ENCODE data around the gene WDR82. TPM values are rescaled to one million over a fixed set of nuclear protein-coding genes. Genes with fewer than 3 reads are reported as not detected.

The WDR82 gene
- total and polyA plus RNA-seq, 2 of the 8 experiments (the other 6 are each of a cell fraction or from before 2014, with no cell fraction given), result 33.5 to 82.7 TPM

DNA sequence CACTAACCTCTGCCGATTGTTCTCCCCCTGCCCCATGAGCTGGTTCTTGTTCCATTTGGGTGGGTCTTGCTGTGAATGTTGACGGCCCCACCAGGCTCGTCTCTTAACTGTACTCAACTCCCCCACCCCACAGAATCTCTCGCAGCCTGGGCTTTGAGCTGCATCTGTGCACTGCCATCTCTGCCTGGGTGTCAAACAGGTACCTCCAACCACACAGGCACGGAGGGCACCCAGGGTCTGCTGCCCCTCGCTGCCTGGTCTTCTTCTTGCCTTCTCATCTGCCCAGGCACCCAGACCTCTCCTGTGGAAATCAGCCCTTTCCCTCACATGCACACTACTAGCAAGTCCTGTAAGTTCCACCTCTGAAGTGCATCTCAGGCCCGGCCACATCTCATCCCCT is 63.1 kb downstream of the WDR82 start (continued):
- no peak for TF ChIP-seq SP4 (IDR thresholded peaks at IDR 0.05; ENCODE audit: low read length)
- TF ChIP-seq, protein P1, sequence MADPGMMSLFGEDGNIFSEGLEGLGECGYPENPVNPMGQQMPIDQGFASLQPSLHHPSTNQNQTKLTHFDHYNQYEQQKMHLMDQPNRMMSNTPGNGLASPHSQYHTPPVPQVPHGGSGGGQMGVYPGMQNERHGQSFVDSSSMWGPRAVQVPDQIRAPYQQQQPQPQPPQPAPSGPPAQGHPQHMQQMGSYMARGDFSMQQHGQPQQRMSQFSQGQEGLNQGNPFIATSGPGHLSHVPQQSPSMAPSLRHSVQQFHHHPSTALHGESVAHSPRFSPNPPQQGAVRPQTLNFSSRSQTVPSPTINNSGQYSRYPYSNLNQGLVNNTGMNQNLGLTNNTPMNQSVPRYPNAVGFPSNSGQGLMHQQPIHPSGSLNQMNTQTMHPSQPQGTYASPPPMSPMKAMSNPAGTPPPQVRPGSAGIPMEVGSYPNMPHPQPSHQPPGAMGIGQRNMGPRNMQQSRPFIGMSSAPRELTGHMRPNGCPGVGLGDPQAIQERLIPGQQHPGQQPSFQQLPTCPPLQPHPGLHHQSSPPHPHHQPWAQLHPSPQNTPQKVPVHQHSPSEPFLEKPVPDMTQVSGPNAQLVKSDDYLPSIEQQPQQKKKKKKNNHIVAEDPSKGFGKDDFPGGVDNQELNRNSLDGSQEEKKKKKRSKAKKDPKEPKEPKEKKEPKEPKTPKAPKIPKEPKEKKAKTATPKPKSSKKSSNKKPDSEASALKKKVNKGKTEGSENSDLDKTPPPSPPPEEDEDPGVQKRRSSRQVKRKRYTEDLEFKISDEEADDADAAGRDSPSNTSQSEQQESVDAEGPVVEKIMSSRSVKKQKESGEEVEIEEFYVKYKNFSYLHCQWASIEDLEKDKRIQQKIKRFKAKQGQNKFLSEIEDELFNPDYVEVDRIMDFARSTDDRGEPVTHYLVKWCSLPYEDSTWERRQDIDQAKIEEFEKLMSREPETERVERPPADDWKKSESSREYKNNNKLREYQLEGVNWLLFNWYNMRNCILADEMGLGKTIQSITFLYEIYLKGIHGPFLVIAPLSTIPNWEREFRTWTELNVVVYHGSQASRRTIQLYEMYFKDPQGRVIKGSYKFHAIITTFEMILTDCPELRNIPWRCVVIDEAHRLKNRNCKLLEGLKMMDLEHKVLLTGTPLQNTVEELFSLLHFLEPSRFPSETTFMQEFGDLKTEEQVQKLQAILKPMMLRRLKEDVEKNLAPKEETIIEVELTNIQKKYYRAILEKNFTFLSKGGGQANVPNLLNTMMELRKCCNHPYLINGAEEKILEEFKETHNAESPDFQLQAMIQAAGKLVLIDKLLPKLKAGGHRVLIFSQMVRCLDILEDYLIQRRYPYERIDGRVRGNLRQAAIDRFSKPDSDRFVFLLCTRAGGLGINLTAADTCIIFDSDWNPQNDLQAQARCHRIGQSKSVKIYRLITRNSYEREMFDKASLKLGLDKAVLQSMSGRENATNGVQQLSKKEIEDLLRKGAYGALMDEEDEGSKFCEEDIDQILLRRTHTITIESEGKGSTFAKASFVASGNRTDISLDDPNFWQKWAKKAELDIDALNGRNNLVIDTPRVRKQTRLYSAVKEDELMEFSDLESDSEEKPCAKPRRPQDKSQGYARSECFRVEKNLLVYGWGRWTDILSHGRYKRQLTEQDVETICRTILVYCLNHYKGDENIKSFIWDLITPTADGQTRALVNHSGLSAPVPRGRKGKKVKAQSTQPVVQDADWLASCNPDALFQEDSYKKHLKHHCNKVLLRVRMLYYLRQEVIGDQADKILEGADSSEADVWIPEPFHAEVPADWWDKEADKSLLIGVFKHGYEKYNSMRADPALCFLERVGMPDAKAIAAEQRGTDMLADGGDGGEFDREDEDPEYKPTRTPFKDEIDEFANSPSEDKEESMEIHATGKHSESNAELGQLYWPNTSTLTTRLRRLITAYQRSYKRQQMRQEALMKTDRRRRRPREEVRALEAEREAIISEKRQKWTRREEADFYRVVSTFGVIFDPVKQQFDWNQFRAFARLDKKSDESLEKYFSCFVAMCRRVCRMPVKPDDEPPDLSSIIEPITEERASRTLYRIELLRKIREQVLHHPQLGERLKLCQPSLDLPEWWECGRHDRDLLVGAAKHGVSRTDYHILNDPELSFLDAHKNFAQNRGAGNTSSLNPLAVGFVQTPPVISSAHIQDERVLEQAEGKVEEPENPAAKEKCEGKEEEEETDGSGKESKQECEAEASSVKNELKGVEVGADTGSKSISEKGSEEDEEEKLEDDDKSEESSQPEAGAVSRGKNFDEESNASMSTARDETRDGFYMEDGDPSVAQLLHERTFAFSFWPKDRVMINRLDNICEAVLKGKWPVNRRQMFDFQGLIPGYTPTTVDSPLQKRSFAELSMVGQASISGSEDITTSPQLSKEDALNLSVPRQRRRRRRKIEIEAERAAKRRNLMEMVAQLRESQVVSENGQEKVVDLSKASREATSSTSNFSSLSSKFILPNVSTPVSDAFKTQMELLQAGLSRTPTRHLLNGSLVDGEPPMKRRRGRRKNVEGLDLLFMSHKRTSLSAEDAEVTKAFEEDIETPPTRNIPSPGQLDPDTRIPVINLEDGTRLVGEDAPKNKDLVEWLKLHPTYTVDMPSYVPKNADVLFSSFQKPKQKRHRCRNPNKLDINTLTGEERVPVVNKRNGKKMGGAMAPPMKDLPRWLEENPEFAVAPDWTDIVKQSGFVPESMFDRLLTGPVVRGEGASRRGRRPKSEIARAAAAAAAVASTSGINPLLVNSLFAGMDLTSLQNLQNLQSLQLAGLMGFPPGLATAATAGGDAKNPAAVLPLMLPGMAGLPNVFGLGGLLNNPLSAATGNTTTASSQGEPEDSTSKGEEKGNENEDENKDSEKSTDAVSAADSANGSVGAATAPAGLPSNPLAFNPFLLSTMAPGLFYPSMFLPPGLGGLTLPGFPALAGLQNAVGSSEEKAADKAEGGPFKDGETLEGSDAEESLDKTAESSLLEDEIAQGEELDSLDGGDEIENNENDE (IDR thresholded peaks at IDR 0.05; ENCODE audit: insufficient replicate concordance, low read length), result no peak
